Glutamatergic neuron (in vitro differentiated cells): ENCODE measurements around the gene POR. TPM values are rescaled to one million over a fixed set of nuclear protein-coding genes. Genes with fewer than 3 reads are reported as not detected.
"Not testable (repeated sequence)": the region's sequence is repeated elsewhere in the genome, so short reads cannot be mapped to it uniquely, and the experiment has no call there.

Experiments used
- DNase-seq: peaks from one replicate; pipeline ENCODE4 v3.0.0; 2022
- H3K27ac Mint-ChIP-seq: one replicate; pipeline ENCODE4 v1.8.0; 2020; ENCODE audit warnings: mild to moderate bottlenecking, mixed read lengths, inconsistent platforms; ENCODE audit not compliant: unreplicated experiment
- H3K27me3 Mint-ChIP-seq: one replicate; pipeline ENCODE4 v1.8.0; 2020; ENCODE audit warnings: mild to moderate bottlenecking, moderate library complexity, mixed read lengths, inconsistent platforms; ENCODE audit not compliant: unreplicated experiment
- H3K36me3 Mint-ChIP-seq: one replicate; pipeline ENCODE4 v1.8.0; 2020; ENCODE audit warnings: mild to moderate bottlenecking, mixed read lengths, inconsistent platforms; ENCODE audit not compliant: unreplicated experiment
- H3K4me1 Mint-ChIP-seq: one replicate; pipeline ENCODE4 v1.8.0; 2020; ENCODE audit warnings: mild to moderate bottlenecking, low read depth, mixed read lengths, inconsistent platforms; ENCODE audit not compliant: unreplicated experiment
- H3K4me3 Mint-ChIP-seq: one replicate; pipeline ENCODE4 v1.8.0; 2020; ENCODE audit warnings: mild to moderate bottlenecking, mixed read lengths, inconsistent platforms; ENCODE audit not compliant: unreplicated experiment
- H3K9me3 Mint-ChIP-seq: one replicate; pipeline ENCODE4 v1.8.0; 2020; ENCODE audit warnings: mild to moderate bottlenecking, moderate library complexity, mixed read lengths, inconsistent platforms; ENCODE audit not compliant: unreplicated experiment
- total RNA-seq: library from RNA; stranded (reverse); fragmentation: NEBNext Ultra II Directional; extraction: Animal tissue kit (Norgen Biotek cat#: 25700); gene quantifications from one replicate; pipeline ENCODE4 v1.2.1, GENCODE V29; 2021; ENCODE audit not compliant: unreplicated experiment
- TF ChIP-seq, protein P1 (sequence below): fragments of 200-600 bp; sonication (generic); IDR thresholded peaks from one replicate; pipeline ENCODE4 v1.5.0; 2021; ENCODE audit not compliant: partially characterized antibody, unreplicated experiment

The POR gene
- total RNA-seq, 1 donor from 2014 or later: 119 TPM

DNA sequence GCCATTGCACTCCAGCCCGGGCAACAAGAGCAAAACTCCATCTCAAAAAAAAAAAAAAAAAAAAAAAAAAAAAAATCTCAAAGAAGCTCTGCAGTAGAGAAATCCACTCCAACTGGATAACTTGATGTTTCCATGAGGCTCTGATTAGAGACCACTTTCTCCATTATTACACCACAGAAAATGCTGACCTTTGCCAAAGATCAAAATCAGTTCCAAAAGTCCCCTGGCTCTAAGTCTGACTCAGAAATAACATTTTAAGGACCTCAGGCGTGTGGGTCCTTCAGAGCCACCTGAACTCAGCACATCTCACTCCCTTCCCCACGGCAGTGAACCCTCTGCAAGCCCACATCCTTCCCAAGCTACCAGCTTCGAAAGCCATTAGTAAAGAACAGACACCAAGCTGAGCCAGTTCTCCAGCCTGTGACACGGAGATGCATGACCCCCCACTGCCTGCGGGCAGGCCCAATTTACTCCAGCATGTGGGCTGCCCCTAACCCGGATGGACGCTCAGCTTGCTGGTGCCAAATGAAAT lies 93.3 kb downstream of the POR start:
- H3K9me3 Mint-ChIP-seq: no peaks in the 10 kb centered on the region
- H3K27ac Mint-ChIP-seq: no peak overlapping the region
- DNase-seq: no peak

DNA sequence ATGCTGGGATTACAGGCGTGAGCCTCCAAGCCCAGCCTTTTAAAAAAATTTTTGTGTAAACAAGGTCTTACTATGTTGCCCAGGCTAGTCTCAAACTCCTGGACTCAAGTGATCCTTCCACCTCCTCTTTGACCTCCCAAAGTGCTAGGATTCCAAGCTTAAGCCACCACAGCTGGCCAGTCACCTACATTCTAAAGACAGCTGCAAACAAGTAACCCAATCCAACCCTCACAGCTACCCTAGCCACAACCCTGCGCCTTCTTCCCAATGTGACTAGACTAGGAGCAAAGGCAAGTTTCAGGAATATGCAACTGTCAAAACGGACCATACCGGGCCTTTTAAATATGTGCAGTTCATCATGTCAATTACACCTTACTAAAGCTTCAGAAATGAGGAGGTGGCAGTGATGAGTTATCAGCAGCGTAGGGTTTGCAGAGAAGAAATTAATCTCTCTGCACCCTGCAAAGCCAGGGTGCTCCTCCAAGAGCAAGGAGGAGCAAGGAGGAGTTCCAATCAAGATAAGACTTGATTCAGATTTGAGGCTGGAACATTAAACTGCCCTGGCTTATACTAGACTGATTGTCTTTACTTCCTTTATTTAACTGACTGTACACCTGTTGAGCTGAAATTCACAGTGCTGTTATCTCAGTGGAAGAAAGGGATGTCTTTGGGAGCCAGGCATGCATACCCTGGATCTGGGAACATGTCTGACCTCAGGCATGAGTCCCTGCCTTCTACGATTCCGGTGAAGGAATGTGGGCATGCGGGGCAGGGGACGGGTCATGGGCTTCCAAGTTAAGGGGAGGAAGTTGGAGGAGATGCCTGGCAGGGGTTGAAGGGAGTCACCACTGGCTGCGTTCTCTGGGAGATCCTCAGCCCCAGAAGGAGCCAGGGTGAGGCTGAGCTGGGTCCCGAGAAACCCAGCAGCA lies 95.0 kb downstream of the POR start:
- Mint-ChIP-seq H3K4me3 (no peak overlapping the region), H3K27ac (no peak overlapping the region), H3K36me3 (peaks cover 5% of the 10 kb centered on the region), H3K4me1 (peaks cover 4% of the 10 kb centered on the region), H3K9me3 (no peaks in the 10 kb centered on the region), H3K27me3 (peaks cover 3% of the 10 kb centered on the region)
- TF ChIP-seq, protein P1, sequence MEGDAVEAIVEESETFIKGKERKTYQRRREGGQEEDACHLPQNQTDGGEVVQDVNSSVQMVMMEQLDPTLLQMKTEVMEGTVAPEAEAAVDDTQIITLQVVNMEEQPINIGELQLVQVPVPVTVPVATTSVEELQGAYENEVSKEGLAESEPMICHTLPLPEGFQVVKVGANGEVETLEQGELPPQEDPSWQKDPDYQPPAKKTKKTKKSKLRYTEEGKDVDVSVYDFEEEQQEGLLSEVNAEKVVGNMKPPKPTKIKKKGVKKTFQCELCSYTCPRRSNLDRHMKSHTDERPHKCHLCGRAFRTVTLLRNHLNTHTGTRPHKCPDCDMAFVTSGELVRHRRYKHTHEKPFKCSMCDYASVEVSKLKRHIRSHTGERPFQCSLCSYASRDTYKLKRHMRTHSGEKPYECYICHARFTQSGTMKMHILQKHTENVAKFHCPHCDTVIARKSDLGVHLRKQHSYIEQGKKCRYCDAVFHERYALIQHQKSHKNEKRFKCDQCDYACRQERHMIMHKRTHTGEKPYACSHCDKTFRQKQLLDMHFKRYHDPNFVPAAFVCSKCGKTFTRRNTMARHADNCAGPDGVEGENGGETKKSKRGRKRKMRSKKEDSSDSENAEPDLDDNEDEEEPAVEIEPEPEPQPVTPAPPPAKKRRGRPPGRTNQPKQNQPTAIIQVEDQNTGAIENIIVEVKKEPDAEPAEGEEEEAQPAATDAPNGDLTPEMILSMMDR: no peak
- no peak for DNase-seq

More for the DNA sequence above, 93.3 kb downstream of the POR start:
- Mint-ChIP-seq H3K36me3 (peaks cover 5% of the 10 kb centered on the region), H3K4me1 (peaks cover 4% of the 10 kb centered on the region), H3K27me3 (peaks cover 3% of the 10 kb centered on the region), H3K4me3 (no peak overlapping the region)
- TF ChIP-seq, protein P1: no peak

- peaks cover 4% of the 10 kb centered on the region for H3K4me1 Mint-ChIP-seq
- peak; percentile 48 for DNase-seq
- no peak overlapping the region for H3K4me3 Mint-ChIP-seq
- no peaks in the 10 kb centered on the region for H3K9me3 Mint-ChIP-seq
- H3K27me3 Mint-ChIP-seq: peaks cover 3% of the 10 kb centered on the region
- peak overlapping the region; percentile 31 for H3K27ac Mint-ChIP-seq
- TF ChIP-seq, protein P1: no peak
- H3K36me3 Mint-ChIP-seq: peaks cover 8% of the 10 kb centered on the region
Observed at GRCh38 chr7:76011442-76011861, 96.5 kb downstream of the POR start.

DNA sequence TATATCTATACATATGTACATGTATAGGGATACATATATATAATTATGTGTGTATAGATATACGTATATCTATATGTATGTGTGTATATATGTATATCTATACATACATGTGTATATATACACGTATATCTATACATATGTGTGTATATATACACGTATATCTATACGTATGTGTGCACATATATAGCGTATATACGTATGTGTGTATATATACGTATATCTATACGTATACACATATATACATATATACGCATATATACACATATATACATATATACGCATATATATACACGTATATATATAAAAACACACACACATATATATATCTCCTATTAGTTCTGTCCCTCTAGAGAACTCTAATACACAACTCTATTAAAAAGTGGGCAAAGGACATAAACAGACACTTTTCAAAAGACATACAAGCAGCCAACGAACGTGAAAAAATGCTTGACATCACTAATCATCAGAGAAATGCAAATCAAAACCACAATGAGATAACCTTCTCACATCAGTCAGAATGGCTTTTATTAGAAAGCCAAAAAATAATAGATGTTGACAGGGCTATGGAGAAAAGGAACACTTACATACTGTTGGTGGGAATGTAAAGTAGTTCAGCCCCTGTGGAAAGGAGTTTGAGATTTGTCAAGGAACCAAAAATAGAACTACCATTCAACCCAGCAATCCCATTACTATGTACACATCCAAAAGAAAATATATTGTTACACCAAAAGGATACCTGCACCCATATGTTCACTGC lies 101.4 kb downstream of the POR start:
- Mint-ChIP-seq H3K27ac (no peak overlapping the region), H3K27me3 (no peaks in the 10 kb centered on the region), H3K9me3 (no peaks in the 10 kb centered on the region), H3K4me3 (no peak overlapping the region), H3K4me1 (peaks cover 4% of the 10 kb centered on the region), H3K36me3 (peaks cover 9% of the 10 kb centered on the region)
- no peak for DNase-seq
- TF ChIP-seq, protein P1: no peak

- H3K27me3 Mint-ChIP-seq, DNase-seq, H3K27ac Mint-ChIP-seq, H3K9me3 Mint-ChIP-seq, H3K4me3 Mint-ChIP-seq, H3K4me1 Mint-ChIP-seq: not testable (repeated sequence)
- peaks cover 14% of the 10 kb centered on the region for H3K36me3 Mint-ChIP-seq
Observed at GRCh38 chr7:76018520-76018919, 103.6 kb downstream of the POR start.
